ENCODE results near the gene BMP7.

DNA sequence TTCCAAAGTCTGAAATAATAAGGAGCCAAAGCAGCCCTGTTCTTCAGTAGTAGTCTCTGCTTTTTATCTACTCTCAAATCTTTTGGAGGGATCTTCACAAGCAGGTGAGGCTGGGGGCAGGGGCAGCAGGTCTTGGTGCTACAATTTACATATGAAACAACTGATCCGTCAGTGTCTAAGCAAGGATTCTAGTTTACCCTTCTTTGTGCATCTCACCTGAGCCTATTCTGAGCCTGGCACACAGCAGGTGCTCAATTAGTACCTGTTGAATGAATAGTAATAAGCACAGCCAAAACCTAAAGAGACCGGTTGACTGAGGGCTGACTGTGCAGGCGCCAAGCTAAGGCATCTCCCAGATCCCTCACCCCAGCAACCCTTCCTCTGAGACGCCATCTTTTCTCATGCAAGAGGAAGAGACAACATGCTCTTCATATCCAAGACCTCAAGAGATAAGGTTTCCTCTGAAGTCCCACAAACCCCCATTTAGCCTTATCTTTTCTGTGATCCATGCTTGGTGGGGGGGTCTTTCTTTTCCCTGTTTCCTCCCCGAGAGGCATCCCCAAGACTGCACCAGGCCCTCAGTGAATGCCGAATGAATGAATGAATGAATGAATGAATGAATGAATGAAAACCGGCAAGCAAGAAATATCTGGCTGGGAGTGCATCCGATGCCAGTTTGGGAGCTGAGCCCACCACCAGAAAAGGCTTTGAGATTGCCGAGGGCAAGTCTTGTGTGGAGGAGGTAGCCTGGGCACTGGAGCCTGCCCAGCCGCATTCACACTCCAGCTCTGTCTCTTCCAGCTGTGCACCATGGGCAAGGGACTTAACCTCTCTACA lies 2.9 kb upstream of the BMP7 start:
- TF ChIP-seq POLR2A (IDR thresholded peaks at IDR 0.05), result no peak
- TF ChIP-seq, protein P1, sequence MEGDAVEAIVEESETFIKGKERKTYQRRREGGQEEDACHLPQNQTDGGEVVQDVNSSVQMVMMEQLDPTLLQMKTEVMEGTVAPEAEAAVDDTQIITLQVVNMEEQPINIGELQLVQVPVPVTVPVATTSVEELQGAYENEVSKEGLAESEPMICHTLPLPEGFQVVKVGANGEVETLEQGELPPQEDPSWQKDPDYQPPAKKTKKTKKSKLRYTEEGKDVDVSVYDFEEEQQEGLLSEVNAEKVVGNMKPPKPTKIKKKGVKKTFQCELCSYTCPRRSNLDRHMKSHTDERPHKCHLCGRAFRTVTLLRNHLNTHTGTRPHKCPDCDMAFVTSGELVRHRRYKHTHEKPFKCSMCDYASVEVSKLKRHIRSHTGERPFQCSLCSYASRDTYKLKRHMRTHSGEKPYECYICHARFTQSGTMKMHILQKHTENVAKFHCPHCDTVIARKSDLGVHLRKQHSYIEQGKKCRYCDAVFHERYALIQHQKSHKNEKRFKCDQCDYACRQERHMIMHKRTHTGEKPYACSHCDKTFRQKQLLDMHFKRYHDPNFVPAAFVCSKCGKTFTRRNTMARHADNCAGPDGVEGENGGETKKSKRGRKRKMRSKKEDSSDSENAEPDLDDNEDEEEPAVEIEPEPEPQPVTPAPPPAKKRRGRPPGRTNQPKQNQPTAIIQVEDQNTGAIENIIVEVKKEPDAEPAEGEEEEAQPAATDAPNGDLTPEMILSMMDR (IDR thresholded peaks at IDR 0.05), result no peak
